Brain microvascular endothelial cell (primary cell): ENCODE results near the gene SHCBP1.
A peak's percentile ranks its signal among the peaks of the same experiment; 100 is the strongest.
"Not testable (repeated sequence)": the region's sequence is repeated elsewhere in the genome, so short reads cannot be mapped to it uniquely, and the experiment has no call there.

Experiments used
- DNase-seq: peaks from one replicate; pipeline ENCODE4 v3.0.0-alpha.2; 2020
- H3K27ac ChIP-seq: fragments of 250-450 bp; sonication (Bioruptor Pico); 2 replicates; pipeline ENCODE4 v1.5.1; 2020; ENCODE audit warnings: mild to moderate bottlenecking, moderate library complexity
- H3K27me3 ChIP-seq: fragments of 250-450 bp; sonication (Bioruptor Pico); replicated peaks from 2 replicates; pipeline ENCODE4 v1.5.1; 2020; ENCODE audit warnings: mild to moderate bottlenecking
- H3K36me3 ChIP-seq: fragments of 250-450 bp; sonication (Bioruptor Pico); replicated peaks from 2 replicates; pipeline ENCODE4 v1.5.1; 2020; ENCODE audit warnings: mild to moderate bottlenecking
- H3K4me3 ChIP-seq: 2 replicates; pipeline ENCODE4 v1.5.1; 2011; ENCODE audit warnings: low read depth, mild to moderate bottlenecking, control low read depth, low read length, moderate library complexity
- in situ Hi-C: cut with HindIII; loops from 2 replicates; pipeline ENCODE4 v1.10.0; 2017; ENCODE audit warnings: low sequenced_read_pairs, low pct_ligation_motif_present
- TF ChIP-seq, protein P1 (sequence below): IDR thresholded peaks from 2 replicates; pipeline ENCODE4 v1.5.1; 2011; ENCODE audit warnings: low read depth, mild to moderate bottlenecking, moderate library complexity, low read length, control low read depth, inconsistent platforms; ENCODE audit errors: missing control alignments

The SHCBP1 gene

DNA sequence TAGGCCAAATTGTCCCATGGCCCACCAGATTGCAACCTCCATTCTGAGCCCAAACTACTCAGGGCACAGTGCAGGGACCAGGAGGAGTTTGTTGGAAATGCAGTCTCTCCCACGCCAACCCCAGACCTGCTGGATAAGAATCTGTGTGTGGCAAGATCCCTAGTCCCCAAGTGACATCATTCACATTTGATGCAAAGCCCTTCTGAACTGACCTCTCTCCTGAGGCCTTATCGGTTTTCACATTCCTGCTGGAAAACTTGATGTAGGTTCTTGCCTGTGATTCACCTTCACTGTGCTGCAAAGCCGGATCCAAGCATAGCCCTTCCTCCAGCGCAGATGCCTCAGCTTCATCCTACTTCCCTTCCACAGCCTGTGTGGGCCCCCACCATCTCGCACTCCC is 6.6 kb upstream of the SHCBP1 start:
- TF ChIP-seq, protein P1, sequence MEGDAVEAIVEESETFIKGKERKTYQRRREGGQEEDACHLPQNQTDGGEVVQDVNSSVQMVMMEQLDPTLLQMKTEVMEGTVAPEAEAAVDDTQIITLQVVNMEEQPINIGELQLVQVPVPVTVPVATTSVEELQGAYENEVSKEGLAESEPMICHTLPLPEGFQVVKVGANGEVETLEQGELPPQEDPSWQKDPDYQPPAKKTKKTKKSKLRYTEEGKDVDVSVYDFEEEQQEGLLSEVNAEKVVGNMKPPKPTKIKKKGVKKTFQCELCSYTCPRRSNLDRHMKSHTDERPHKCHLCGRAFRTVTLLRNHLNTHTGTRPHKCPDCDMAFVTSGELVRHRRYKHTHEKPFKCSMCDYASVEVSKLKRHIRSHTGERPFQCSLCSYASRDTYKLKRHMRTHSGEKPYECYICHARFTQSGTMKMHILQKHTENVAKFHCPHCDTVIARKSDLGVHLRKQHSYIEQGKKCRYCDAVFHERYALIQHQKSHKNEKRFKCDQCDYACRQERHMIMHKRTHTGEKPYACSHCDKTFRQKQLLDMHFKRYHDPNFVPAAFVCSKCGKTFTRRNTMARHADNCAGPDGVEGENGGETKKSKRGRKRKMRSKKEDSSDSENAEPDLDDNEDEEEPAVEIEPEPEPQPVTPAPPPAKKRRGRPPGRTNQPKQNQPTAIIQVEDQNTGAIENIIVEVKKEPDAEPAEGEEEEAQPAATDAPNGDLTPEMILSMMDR = no peak
- Histone ChIP-seq H3K27ac (no peak overlapping the region), H3K27me3 (no peaks in the 10 kb centered on the region), H3K4me3 (no peak overlapping the region), H3K36me3 (no peaks in the 10 kb centered on the region)
- DNase-seq = no peak
- in situ Hi-C loops = no loop called here

DNA sequence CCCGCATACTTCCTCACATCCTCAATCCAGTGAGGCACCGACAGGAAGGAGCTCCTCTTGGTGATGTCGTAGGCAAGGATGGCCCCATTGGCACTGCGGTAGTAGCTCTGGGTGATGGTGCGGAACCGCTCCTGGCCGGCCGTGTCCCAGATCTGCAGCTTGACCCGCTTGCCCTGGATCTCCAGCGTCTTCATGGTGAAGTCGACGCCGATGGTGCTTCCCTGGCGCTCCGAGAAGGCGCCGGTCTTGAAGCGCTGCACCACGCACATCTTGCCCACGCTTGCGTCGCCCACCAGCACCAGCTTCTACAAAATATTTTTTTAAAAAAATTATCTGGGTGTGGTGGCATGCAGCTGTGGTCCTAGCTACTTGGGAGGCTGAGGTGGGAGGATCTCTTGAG is 5.5 kb upstream of the SHCBP1 start:
- in situ Hi-C loops, H3K27ac ChIP-seq, H3K36me3 ChIP-seq, H3K27me3 ChIP-seq, DNase-seq, H3K4me3 ChIP-seq: not testable (repeated sequence)

DNA sequence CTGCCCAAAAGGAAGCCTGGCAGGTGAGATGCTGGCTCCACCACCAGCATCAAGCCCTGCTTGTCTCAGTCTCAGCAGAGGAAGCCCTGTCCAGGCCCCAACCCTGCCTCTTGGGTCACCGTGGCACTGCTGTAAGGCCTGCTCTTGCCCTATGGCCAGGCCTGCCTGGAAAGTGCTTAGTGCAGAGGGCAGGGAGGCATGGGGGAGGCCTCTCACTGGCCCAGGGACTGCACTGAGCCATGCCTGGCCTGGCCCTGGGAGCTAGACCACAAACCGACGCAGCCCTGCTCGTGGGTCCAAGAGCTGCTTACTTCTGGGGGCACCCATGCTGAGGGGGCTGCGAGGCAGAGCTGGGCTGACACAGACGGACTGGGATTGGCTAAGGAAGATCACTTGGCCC is 3.7 kb upstream of the SHCBP1 start:
- H3K36me3 ChIP-seq, DNase-seq, in situ Hi-C loops, H3K27me3 ChIP-seq, H3K4me3 ChIP-seq, H3K27ac ChIP-seq: not testable (repeated sequence)

DNA sequence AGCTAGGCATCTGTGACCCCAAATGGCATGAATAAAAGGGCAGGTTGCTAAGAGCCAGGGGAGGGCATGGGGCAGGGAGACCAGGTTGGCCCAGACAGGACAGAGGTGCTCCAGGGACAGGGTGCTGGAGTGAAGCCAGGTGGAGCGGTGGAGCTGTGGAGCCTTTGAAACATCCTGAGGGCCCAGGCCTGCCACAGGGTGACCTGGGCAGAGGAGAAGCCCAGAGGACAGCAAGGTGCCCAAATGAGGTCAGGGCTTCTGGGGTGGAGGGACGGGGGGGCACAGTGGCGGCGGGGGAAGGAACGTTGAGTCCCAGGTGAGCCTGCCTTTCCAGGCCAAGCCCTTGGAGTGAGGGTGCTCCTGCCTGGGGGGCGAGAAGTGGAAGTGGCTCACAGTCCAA is 2.5 kb upstream of the SHCBP1 start:
- H3K27me3 ChIP-seq, in situ Hi-C loops, H3K36me3 ChIP-seq, H3K27ac ChIP-seq, DNase-seq, H3K4me3 ChIP-seq: not testable (repeated sequence)

DNA sequence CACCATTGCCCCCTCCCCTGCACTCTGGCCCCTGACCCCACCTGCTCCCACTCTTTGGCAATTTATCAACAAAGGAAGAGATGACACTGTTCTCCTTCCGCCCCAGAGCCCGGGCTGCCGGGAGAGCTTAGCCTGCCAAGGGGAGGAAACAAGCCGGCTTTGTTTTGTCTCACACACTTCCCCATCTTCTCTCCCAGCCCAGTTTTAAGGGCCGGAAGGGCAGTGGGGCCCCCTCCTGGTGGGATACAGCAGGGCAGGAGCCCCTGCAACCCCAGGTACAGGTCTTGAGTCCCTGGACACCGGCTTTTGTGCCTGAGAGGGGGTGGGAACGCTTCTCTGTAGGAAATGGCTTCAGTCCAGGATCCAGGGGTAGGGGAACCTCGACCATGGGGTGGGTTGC is 2.1 kb upstream of the SHCBP1 start:
- H3K36me3 ChIP-seq, H3K4me3 ChIP-seq, in situ Hi-C loops, H3K27me3 ChIP-seq, DNase-seq, H3K27ac ChIP-seq: not testable (repeated sequence)

DNA sequence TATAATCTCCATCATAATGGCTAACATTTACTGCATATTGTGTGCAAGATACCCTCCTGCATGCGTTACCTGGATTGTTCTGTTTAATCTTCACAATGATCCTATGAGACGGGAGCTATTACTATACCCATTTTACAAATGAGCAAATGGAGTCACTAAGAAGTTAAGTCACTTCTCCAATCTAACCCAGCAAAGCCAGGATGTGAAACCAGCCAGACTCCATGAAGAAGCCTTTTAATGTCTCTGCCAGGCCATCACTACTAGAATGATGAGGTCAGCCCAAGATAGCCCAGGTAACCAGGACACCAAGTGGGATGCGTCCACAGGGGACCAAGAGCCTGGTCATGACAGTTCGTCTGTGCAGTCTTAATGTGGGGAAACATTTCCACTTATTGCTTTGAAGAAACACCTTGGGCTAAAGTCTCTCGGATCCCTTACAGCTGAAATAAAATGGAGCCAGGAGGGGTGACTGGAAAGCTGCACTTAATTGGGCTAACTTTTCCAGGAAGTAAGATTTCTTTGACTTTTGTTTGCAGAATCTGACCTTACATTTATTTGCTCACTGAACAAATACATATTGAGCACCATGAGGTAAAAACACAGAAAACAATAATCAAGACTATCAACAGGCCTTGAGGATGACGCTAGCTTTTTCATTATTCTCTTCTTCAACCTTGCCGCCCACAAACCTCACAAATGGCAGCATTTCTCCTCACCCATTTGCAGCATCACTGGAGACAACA is 926 bp upstream of the SHCBP1 start:
- Histone ChIP-seq H3K4me3 (no peak overlapping the region), H3K27me3 (no peaks in the 10 kb centered on the region), H3K27ac (no peak overlapping the region), H3K36me3 (no peaks in the 10 kb centered on the region)
- TF ChIP-seq, protein P1 = no peak
- in situ Hi-C loops = no loop called here
- DNase-seq = no peak

DNA sequence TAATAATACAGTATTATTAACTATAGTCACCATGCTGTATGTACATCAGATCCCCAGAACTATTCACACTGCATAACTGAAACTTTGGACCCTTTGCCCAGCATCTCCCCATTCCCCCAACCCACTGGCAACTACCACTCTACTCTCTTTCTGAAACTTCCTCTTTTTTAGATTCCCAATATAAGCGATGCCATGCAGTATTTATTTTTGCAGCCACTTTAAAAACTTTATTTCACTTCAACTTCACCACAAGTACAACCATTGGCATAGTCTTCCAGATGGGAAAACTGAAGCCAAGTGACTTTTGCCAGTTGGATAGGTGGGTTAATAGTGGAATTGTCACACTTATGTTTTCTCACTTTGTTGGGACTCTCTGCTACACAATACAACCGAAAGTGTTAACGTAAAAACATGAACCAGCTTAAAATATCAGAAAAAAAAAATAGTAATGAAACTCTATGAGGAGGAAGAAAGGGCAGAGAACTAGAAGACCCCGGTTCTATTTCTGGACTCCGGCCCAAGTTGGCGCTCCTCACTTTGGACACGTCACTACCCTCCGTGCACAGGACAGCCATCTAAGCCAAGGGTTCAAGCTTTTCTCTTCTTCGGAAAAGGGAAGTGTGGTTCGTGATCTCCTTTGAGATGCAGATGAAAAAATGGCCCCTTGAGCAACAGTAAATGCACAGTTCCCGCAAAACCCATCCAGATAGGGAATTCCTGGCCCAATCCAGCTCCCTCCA is 743 bp downstream of the SHCBP1 start:
- Histone ChIP-seq H3K27ac (no peak overlapping the region), H3K36me3 (no peaks in the 10 kb centered on the region), H3K4me3 (peak overlapping the region; percentile 76), H3K27me3 (no peaks in the 10 kb centered on the region)
- TF ChIP-seq, protein P1 = no peak
- in situ Hi-C loops = no loop called here
- peak; percentile 8 for DNase-seq

DNA sequence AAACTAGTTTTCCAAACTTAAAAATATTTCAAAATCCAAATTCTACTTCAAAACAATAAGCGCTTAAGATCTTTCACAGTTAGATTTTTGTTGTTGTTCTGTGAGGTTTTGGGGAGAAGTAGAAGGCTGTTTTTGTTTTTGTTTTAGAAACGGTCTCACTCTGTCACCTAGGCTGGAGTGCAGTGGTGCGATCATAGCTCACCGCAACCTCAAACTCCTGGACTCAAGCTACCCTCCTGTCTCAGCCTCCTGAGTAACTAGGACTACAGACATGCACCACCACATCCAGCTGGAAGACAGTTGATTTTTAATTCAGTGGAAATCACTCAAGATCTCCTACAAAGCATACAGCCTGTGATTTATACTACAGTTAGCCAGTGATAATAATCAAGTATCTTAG is 2.7 kb downstream of the SHCBP1 start:
- TF ChIP-seq, protein P1 = no peak
- H3K27ac ChIP-seq = no peak overlapping the region
- no peak for DNase-seq
- H3K4me3 ChIP-seq = no peak overlapping the region
- no peaks in the 10 kb centered on the region for H3K36me3 ChIP-seq
- no peaks in the 10 kb centered on the region for H3K27me3 ChIP-seq
- in situ Hi-C loops = no loop called here
